HepG2 (cell line): ENCODE results near the gene NKX6-2. TPM values are rescaled to one million over a fixed set of nuclear protein-coding genes. Genes with fewer than 3 reads are reported as not detected.
A peak's percentile ranks its signal among the peaks of the same experiment; 100 is the strongest.
"Not testable (repeated sequence)": the region's sequence is repeated elsewhere in the genome, so short reads cannot be mapped to it uniquely, and the experiment has no call there.

Source experiments
- ATAC-seq: fragments of 200-7000 bp; cut with Tn5 transposase; 3 replicates; pipeline ENCODE4 v1.9.1; 2020; ENCODE audit warnings: mild to moderate bottlenecking, moderate library complexity
- BruUV-seq: library from RNA; stranded (reverse); fragments of 400-500 nt; replicated peaks from 2 replicates; lab custom pipeline; 2021; lab: Mats Ljungman, UMichigan
- CTCF ChIA-PET: fragments of 300-600 bp; formaldehyde crosslinking; extraction: SDS; loops from one replicate; lab custom pipeline; 2021; ENCODE audit warnings: low total read pairs, inconsistent platforms, low intra/inter-chr PET ratio; lab: Yijun Ruan, JAX
- POLR2A ChIA-PET: fragments of 350-600 bp; sonication (Branson Sonifier 250); formaldehyde crosslinking; loops from one replicate; lab custom pipeline; 2020; ENCODE audit warnings: antibody characterized with exemption, inconsistent platforms; lab: Yijun Ruan, JAX
- DNase-seq: peaks from one replicate; pipeline ENCODE4 v3.0.0-alpha.2; 2015; ENCODE audit warnings: low spot score
- FAIRE-seq: peaks from 3 replicates; lab custom pipeline; 2011; peaks lifted over from hg19 to GRCh38; lab: Jason Lieb, UNC
- H2AFZ ChIP-seq: one replicate; pipeline ENCODE4 v1.6.1; 2011; ENCODE audit warnings: low read length, inconsistent platforms
- H3K27ac ChIP-seq: fragments of 300-600 bp; 3 replicates; pipeline ENCODE4 v1.8.0; 2011; ENCODE audit warnings: mixed run types, mild to moderate bottlenecking, mixed read lengths, low read length, inconsistent platforms; ENCODE audit not compliant: insufficient read depth; ENCODE audit errors: extremely low read length
- H3K27me3 ChIP-seq, 2 experiments: fragments of 200-600 bp in 1 of 2; 2 replicates in 1 of 2; 3 replicates in 1 of 2; pipeline versions ENCODE4 v1.6.0 to v1.8.0; 2011; ENCODE audit warnings: low read length in 2 of 2, mild to moderate bottlenecking in 2 of 2, moderate library complexity in 2 of 2, inconsistent platforms in 1 of 2; ENCODE audit not compliant: insufficient read depth in 2 of 2, control insufficient read depth in 1 of 2
- H3K36me3 ChIP-seq, 2 experiments: fragments of 200-600 bp in 1 of 2; replicated peaks in 1 of 2; 2 replicates in 1 of 2; 3 replicates in 1 of 2; pipeline versions ENCODE4 v1.5.1 to v1.8.0; 2011; ENCODE audit warnings: low read length in 2 of 2, inconsistent platforms in 1 of 2; ENCODE audit not compliant: insufficient read depth in 2 of 2, control insufficient read depth in 1 of 2
- H3K4me1 ChIP-seq: 2 replicates; pipeline ENCODE4 v1.5.1; 2012; ENCODE audit warnings: low read length, inconsistent platforms; ENCODE audit not compliant: insufficient read depth
- H3K4me2 ChIP-seq: 2 replicates; pipeline ENCODE4 v1.6.0; 2011; ENCODE audit warnings: low read depth, low read length, inconsistent platforms
- H3K4me3 ChIP-seq, 3 experiments: fragments of 200-600 bp in 1 of 3; sonication (generic), shearing (Covaris generic) in 1 of 3; replicated peaks in 1 of 3; 2 replicates each; pipeline ENCODE4 v1.5.1; 2011 to 2016; ENCODE audit warnings: low read length in 3 of 3, inconsistent platforms in 2 of 3, low read depth in 2 of 3, mild to moderate bottlenecking in 2 of 3, control low read depth in 1 of 3, mixed read lengths in 1 of 3; ENCODE audit not compliant: insufficient read depth in 1 of 3
- H3K79me2 ChIP-seq: one replicate; pipeline ENCODE4 v1.6.1; 2011; ENCODE audit warnings: low read length, inconsistent platforms; ENCODE audit not compliant: insufficient read depth
- H3K9ac ChIP-seq: 2 replicates; pipeline ENCODE4 v1.6.0; 2011; ENCODE audit warnings: mild to moderate bottlenecking, low read depth, low read length, inconsistent platforms; ENCODE audit not compliant: insufficient read depth
- H3K9me3 ChIP-seq: 2 replicates; pipeline ENCODE4 v1.5.1; 2012; ENCODE audit warnings: mild to moderate bottlenecking, low read length
- H4K20me1 ChIP-seq: 2 replicates; pipeline ENCODE4 v1.6.0; 2011; ENCODE audit warnings: inconsistent platforms, mild to moderate bottlenecking, low read length, moderate library complexity; ENCODE audit not compliant: insufficient read depth
- AGO2 ChIP-seq: fragments of 200-400 bp; formaldehyde crosslinking; optimal IDR thresholded peaks from 2 replicates; pipeline ENCODE3; 2017; ENCODE audit warnings: mild to moderate bottlenecking, low read depth, low read length, moderate library complexity
- ZBTB38 ChIP-seq: sonication (generic); formaldehyde crosslinking; IDR thresholded peaks from 2 replicates; pipeline ENCODE4 v1.5.1; 2020; ENCODE audit warnings: mild to moderate bottlenecking, missing genetic modification reagents
- WGBS: methylation state at CpG from one replicate; pipeline ENCODE4 v1.1.6; 2017; ENCODE audit warnings: low lambda C conversion rate; 5-methylcytosine and 5-hydroxymethylcytosine counted together
- in situ Hi-C: cut with HindIII; loops from 2 replicates; pipeline ENCODE4 v1.10.0; 2017; ENCODE audit warnings: low pct_unique_long_range_greater_than_20kb; ENCODE audit not compliant: extremely low pct_ligation_motif_present
- intact Hi-C: fragments of 100-400 bp; cut with micrococcal nuclease; formaldehyde crosslinking; loops from one replicate; pipeline ENCODE4 v1.10.0; 2022; ENCODE audit not compliant: unreplicated experiment
- polyA plus RNA-seq, 8 experiments: library from polyadenylated mRNA; depleted of rRNA in 3 of 8; stranded (reverse) in 7 of 8; unstranded in 1 of 8; fragments of >200 nt; fragmentation: Illumina TruSeq in 4 of 8; extraction: Trizol in 4 of 8; gene quantifications; 2 replicates each; pipeline versions ENCODE4 v1.2.1 to v1.2.3, GENCODE V29; 2011 to 2016; ENCODE audit warnings: low read depth in 4 of 8, missing spikeins in 1 of 8, mixed read lengths in 1 of 8; ENCODE audit not compliant: insufficient read depth in 1 of 8
- total RNA-seq, 5 experiments: library from RNA; depleted of rRNA; stranded (reverse); fragments of >200 nt; fragmentation: Illumina TruSeq; extraction: Trizol; gene quantifications; 2 replicates each; pipeline ENCODE4 v1.2.3, GENCODE V29; 2016; ENCODE audit warnings: low read depth in 1 of 5

Gene NKX6-2
- total and polyA plus RNA-seq, 2 of the 13 experiments (the other 11 are each of a cell fraction or from before 2014, with no cell fraction given), result not detected

GRCh38 chr10:132772816-132773215 lies 13.1 kb downstream of the NKX6-2 start:
- H3K9ac ChIP-seq, H4K20me1 ChIP-seq, H2AFZ ChIP-seq, H3K4me3 ChIP-seq, H3K79me2 ChIP-seq, H3K9me3 ChIP-seq, FAIRE-seq, DNase-seq, BruUV-seq, POLR2A ChIA-PET, H3K4me2 ChIP-seq, H3K27me3 ChIP-seq, CTCF ChIA-PET, H3K36me3 ChIP-seq, H3K27ac ChIP-seq, intact Hi-C loops, in situ Hi-C loops, ATAC-seq: not testable (repeated sequence)
- peaks cover 12% of the 10 kb centered on the region for H3K4me1 ChIP-seq
- 96% methylated on average over 19 of the region's 25 CpGs for WGBS

GRCh38 chr10:132770061-132771021 lies 15.6 kb downstream of the NKX6-2 start:
- H4K20me1 ChIP-seq, result no peaks in the 10 kb centered on the region
- ATAC-seq (no peak), FAIRE-seq (no peak)
- CTCF ChIA-PET, result no interaction called here
- WGBS, result 96% methylated on average over 41 of the region's 45 CpGs
- no peak overlapping the region for H2AFZ ChIP-seq
- H3K4me3 ChIP-seq, result no peak overlapping the region
- no TSS peak for BruUV-seq
- no peak overlapping the region for H3K4me2 ChIP-seq
- in situ Hi-C loops, result no loop called here
- H3K36me3 ChIP-seq, result no peaks in the 10 kb centered on the region
- no peak for TF ChIP-seq ZBTB38 (CRISPR knock-in tag)
- peak; percentile 38 for TF ChIP-seq AGO2
- TF ChIP-seq, all 625 proteins: peak for 1
- intact Hi-C loops, result no loop called here
- Histone ChIP-seq H3K27me3 (no peaks in the 10 kb centered on the region), H3K27ac (no peak overlapping the region), H3K79me2 (no peaks in the 10 kb centered on the region), H3K4me1 (peaks cover 12% of the 10 kb centered on the region), H3K9ac (no peak overlapping the region), H3K9me3 (no peaks in the 10 kb centered on the region)
- POLR2A ChIA-PET, result no interaction called here
- no peak for DNase-seq
